SK-N-MC (cell line): ENCODE data around the gene PCGF3.

Experiments
- EZH2 ChIP-seq: fragments of 200-600 bp; sonication (generic); IDR thresholded peaks from one replicate; pipeline ENCODE4 v1.6.1; 2017; ENCODE audit warnings: antibody characterized with exemption
- POLR2AphosphoS5 ChIP-seq: IDR thresholded peaks from 2 replicates; pipeline ENCODE4 v1.6.1; 2012; ENCODE audit warnings: mild to moderate bottlenecking, low read depth, low read length, borderline replicate concordance

- TF ChIP-seq EZH2 (no peak), POLR2AphosphoS5 (no peak)
Observed at GRCh38 chr4:763191-763810, 57.7 kb downstream of the PCGF3 start.
